Prostate gland (tissue), 2 donors: ENCODE results near the gene INPP5B. TPM values are rescaled to one million over a fixed set of nuclear protein-coding genes. Genes with fewer than 3 reads are reported as not detected.

Experiments used
- DNase-seq: peaks from one replicate; pipeline ENCODE4 v3.0.0-alpha.2; 2019; ENCODE audit warnings: low spot score
- H3K27ac ChIP-seq, 2 donors: fragments of 200-600 bp; sonication (generic); 2 replicates each; pipeline ENCODE4 v1.5.1; 2017 to 2019
- H3K27me3 ChIP-seq: fragments of 200-600 bp; sonication (generic); replicated peaks from 2 replicates; pipeline ENCODE4 v1.5.1; 2019; ENCODE audit not compliant: insufficient read depth
- H3K36me3 ChIP-seq, 2 donors: fragments of 200-600 bp; sonication (generic); 1 replicate in 1 of 2; 2 replicates in 1 of 2; pipeline versions ENCODE4 v1.5.1 to v1.8.1; 2017 to 2019
- H3K4me1 ChIP-seq: fragments of 200-600 bp; sonication (generic); replicated peaks from 2 replicates; pipeline ENCODE4 v1.5.1; 2019
- H3K4me3 ChIP-seq, 2 donors: fragments of 200-600 bp; sonication (generic); 2 replicates each; pipeline ENCODE4 v1.5.1; 2017 to 2019
- H3K9me3 ChIP-seq: fragments of 200-600 bp; sonication (generic); 2 replicates; pipeline ENCODE4 v1.5.1; 2017
- POLR2A ChIP-seq: fragments of 450-650 bp; IDR thresholded peaks from one replicate; pipeline ENCODE4 v1.6.1; 2016; ENCODE audit warnings: antibody characterized with exemption, mild to moderate bottlenecking
- POLR2AphosphoS5 ChIP-seq: sonication (generic); formaldehyde crosslinking; IDR thresholded peaks from one replicate; pipeline ENCODE4 v1.6.1; 2017; ENCODE audit warnings: antibody characterized with exemption
- WGBS: methylation state at CpG from one replicate; pipeline ENCODE4 v1.1.5; 2018; 5-methylcytosine and 5-hydroxymethylcytosine counted together
- intact Hi-C: fragments of 100-400 bp; cut with DNase I; formaldehyde crosslinking; loops from one replicate; pipeline ENCODE4 v1.14.2; 2022
- total RNA-seq, 2 donors: library from RNA; depleted of rRNA; stranded (reverse); fragments of >200 nt; gene quantifications; one replicate each; pipeline ENCODE4 v1.1.0, GENCODE V29; 2016
- TF ChIP-seq, protein P1 (sequence below), 4 experiments: fragments of 200-600 bp in 2 of 4; fragments of 450-650 bp in 2 of 4; sonication (generic) in 2 of 4; IDR thresholded peaks; 1 replicate in 3 of 4; 2 replicates in 1 of 4; pipeline ENCODE4 v1.5.1; 2016 to 2019; ENCODE audit warnings: antibody characterized with exemption in 4 of 4, mild to moderate bottlenecking in 2 of 4, moderate library complexity in 2 of 4

INPP5B gene
- total RNA-seq, 2 donors from 2014 or later, result 12.8 to 20.8 TPM

DNA sequence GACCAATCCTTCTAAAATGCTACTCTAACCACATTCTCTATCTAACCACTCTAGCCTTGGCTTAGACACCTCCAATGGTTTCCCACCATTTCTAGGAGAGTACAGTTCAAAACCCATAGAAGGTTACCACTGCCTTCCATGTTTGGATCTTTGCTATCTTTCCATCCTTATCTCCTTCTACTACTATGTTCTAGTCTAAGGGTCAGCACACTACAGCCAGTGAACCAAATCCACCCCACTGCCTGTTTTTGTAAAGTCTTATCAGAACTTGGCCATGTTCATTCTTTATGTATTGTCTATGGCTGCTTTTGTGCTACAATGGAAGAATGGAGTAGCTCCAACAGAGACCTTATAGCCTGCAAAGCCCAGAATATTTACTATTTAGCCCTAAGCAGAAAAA, 93.7 kb downstream of the INPP5B start:
- TF ChIP-seq POLR2AphosphoS5 (no peak), POLR2A (no peak)
- TF ChIP-seq, protein P1, sequence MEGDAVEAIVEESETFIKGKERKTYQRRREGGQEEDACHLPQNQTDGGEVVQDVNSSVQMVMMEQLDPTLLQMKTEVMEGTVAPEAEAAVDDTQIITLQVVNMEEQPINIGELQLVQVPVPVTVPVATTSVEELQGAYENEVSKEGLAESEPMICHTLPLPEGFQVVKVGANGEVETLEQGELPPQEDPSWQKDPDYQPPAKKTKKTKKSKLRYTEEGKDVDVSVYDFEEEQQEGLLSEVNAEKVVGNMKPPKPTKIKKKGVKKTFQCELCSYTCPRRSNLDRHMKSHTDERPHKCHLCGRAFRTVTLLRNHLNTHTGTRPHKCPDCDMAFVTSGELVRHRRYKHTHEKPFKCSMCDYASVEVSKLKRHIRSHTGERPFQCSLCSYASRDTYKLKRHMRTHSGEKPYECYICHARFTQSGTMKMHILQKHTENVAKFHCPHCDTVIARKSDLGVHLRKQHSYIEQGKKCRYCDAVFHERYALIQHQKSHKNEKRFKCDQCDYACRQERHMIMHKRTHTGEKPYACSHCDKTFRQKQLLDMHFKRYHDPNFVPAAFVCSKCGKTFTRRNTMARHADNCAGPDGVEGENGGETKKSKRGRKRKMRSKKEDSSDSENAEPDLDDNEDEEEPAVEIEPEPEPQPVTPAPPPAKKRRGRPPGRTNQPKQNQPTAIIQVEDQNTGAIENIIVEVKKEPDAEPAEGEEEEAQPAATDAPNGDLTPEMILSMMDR (IDR thresholded peaks at IDR 0.05), result no peak
- peaks cover 1% of the 10 kb centered on the region for H3K4me1 ChIP-seq
- no peaks in the 10 kb centered on the region for H3K27me3 ChIP-seq
- no peak overlapping the region for H3K4me3 ChIP-seq
- H3K9me3 ChIP-seq, result no peaks in the 10 kb centered on the region
- no peaks in the 10 kb centered on the region for H3K36me3 ChIP-seq
- intact Hi-C loops, result no loop called here
- no peak overlapping the region for H3K27ac ChIP-seq
- DNase-seq, result no peak

DNA sequence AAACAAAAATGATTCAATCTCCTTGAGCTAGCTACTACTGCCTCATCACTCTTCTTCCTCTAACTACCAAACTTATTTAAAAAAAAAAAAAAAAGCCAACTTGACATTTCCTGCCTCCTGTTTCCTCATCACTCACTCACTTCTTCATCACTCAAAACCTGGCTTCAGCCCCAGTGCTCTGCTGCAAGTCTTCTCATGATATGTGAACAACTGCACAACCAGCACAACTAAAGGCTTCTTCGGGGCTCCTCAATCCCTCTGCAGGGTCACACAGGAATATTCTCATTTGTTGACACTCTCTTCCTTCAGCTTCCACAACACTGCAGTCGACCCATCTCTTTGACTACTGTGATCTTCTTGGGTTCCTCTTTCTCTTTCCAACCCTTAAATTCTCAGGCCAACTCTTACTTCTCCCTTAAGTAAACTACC, 95.1 kb downstream of the INPP5B start:
- H3K27ac ChIP-seq, result no peak overlapping the region
- H3K4me3 ChIP-seq, result no peak overlapping the region
- H3K9me3 ChIP-seq, result no peaks in the 10 kb centered on the region
- TF ChIP-seq, protein P1 (IDR thresholded peaks at IDR 0.05), result no peak
- TF ChIP-seq POLR2AphosphoS5 (no peak), POLR2A (no peak)
- H3K4me1 ChIP-seq, result no peaks in the 10 kb centered on the region
- DNase-seq, result no peak
- no peaks in the 10 kb centered on the region for H3K27me3 ChIP-seq
- intact Hi-C loops, result no loop called here
- 91% methylated on average over 2 of the region's 2 CpGs for WGBS
- no peaks in the 10 kb centered on the region for H3K36me3 ChIP-seq

DNA sequence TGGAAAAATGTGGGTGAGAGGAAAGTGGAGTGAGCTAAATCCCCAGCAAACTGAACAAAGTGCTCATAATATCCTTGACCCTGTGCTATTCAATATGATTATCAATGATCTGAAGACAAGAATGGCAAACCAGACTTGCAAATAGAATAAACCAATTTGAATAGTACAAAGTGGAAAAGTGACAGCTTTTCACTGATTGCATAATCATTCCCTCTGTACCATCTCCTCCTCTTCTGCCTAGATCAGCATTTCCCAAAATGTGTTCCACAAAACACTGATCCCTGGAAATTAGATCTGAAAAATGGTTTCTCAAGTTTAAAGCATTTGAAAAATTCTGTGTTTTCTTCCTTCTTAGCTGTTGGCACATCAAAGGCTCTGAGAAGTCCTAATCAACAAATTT, 95.6 kb downstream of the INPP5B start:
- TF ChIP-seq POLR2A (no peak), POLR2AphosphoS5 (no peak)
- TF ChIP-seq, protein P1 (IDR thresholded peaks at IDR 0.05), result no peak
- intact Hi-C loops, result no loop called here
- Histone ChIP-seq H3K4me3 (no peak overlapping the region), H3K27me3 (no peaks in the 10 kb centered on the region), H3K9me3 (no peaks in the 10 kb centered on the region), H3K36me3 (no peaks in the 10 kb centered on the region), H3K27ac (no peak overlapping the region), H3K4me1 (no peaks in the 10 kb centered on the region)
- DNase-seq, result no peak

DNA sequence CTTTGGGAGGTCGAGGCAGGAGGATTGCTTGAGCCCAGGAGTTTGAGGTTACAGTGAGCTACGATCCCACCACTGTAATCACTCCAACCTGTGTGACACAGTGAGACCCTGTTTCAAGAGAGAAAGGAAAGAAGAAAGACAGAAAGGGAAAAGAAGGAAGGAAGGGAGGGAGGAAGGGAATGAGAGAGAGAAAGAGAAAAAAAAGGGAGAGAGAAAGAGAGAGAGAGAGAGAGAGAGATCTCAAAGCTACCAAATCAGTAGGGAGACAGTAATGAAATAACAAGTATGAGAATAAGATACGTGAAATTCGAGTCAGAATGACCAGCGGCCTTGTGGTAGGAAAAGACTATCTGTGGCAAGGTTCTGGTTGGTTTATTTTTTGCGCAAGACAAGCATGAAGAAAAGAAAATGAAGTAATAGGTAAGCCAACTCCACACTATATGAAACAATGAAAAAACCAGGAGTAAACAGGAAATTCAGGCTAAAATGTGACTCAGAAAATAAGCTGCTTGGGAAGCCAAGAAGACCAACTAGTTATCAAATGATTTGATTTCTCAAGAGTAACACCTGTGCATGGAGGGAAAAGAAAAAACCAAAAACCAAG, 96.4 kb downstream of the INPP5B start:
- TF ChIP-seq, protein P1 (IDR thresholded peaks at IDR 0.05), result no peak
- no peak for TF ChIP-seq POLR2AphosphoS5
- TF ChIP-seq POLR2A, result no peak
- intact Hi-C loops, result no loop called here
- Histone ChIP-seq H3K27me3 (no peaks in the 10 kb centered on the region), H3K4me3 (no peak overlapping the region), H3K4me1 (no peaks in the 10 kb centered on the region), H3K36me3 (no peaks in the 10 kb centered on the region), H3K9me3 (no peaks in the 10 kb centered on the region), H3K27ac (no peak overlapping the region)
- WGBS, result 88% methylated on average over 6 of the region's 6 CpGs
- no peak for DNase-seq

DNA sequence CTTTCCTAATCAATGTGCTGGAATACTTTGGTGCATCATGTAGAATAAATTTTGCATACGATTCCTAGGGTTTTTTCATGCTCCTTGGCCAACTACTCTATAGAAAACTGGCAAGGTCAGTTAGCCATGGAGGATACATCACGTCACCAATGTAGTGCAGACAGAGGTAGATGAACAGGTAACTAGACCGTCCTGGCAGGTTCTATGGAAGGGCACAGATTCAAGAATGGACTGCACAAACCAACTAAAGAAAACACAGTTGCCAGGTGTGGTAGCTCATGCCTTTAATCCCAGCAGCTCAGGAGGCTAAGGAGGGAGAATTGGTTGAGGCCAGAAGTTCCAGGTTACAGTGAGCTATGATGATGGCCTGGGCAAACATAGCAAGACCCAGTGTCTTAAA, 97.4 kb downstream of the INPP5B start:
- Histone ChIP-seq H3K36me3 (no peaks in the 10 kb centered on the region), H3K9me3 (no peaks in the 10 kb centered on the region), H3K4me3 (no peak overlapping the region), H3K4me1 (no peaks in the 10 kb centered on the region), H3K27me3 (no peaks in the 10 kb centered on the region), H3K27ac (no peak overlapping the region)
- TF ChIP-seq POLR2AphosphoS5 (no peak), POLR2A (no peak)
- TF ChIP-seq, protein P1 (IDR thresholded peaks at IDR 0.05), result no peak
- no peak for DNase-seq
- WGBS, result 86% methylated on average over 3 of the region's 3 CpGs
- intact Hi-C loops, result no loop called here
